ENCODE data around the gene LIPC. TPM values are rescaled to one million over a fixed set of nuclear protein-coding genes. Genes with fewer than 3 reads are reported as not detected.

Gene LIPC
- polyA plus RNA-seq, 1 donor, result 0.49 TPM

- no peak for DNase-seq (ENCODE audit: low read depth)
Observed at GRCh38 chr15:58475573-58476524, 44.1 kb downstream of the LIPC start.

- DNase-seq (ENCODE audit: low read depth), result no peak
Observed at GRCh38 chr15:58476525-58477162, 44.9 kb downstream of the LIPC start.

- DNase-seq (ENCODE audit: low read depth), result no peak
Observed at GRCh38 chr15:58477170-58477569, 45.4 kb downstream of the LIPC start.

GRCh38 chr15:58478035-58478434, 46.2 kb downstream of the LIPC start:
- DNase-seq (ENCODE audit: low read depth), result no peak

- DNase-seq (ENCODE audit: low read depth), result no peak
Observed at GRCh38 chr15:58478579-58478978, 46.8 kb downstream of the LIPC start.

- no peak for DNase-seq (ENCODE audit: low read depth)
Observed at GRCh38 chr15:58479941-58480340, 48.1 kb downstream of the LIPC start.

GRCh38 chr15:58483376-58483775, 51.6 kb downstream of the LIPC start:
- no peak for DNase-seq (ENCODE audit: low read depth)

GRCh38 chr15:58484791-58485600, 53.2 kb downstream of the LIPC start:
- DNase-seq (ENCODE audit: low read depth), result no peak

- no peak for DNase-seq (ENCODE audit: low read depth)
Observed at GRCh38 chr15:58486062-58486461, 54.3 kb downstream of the LIPC start.

- DNase-seq (ENCODE audit: low read depth), result no peak
Observed at GRCh38 chr15:58486564-58486963, 54.8 kb downstream of the LIPC start.

- DNase-seq (ENCODE audit: low read depth), result no peak
Observed at GRCh38 chr15:58487041-58487723, 55.4 kb downstream of the LIPC start.

- no peak for DNase-seq (ENCODE audit: low read depth)
Observed at GRCh38 chr15:58487724-58488120, 55.9 kb downstream of the LIPC start.

- DNase-seq (ENCODE audit: low read depth), result no peak
Observed at GRCh38 chr15:58489289-58490085, 57.7 kb downstream of the LIPC start.

- DNase-seq (ENCODE audit: low read depth), result no peak
Observed at GRCh38 chr15:58490086-58490887, 58.5 kb downstream of the LIPC start.

GRCh38 chr15:58490888-58491473, 59.2 kb downstream of the LIPC start:
- no peak for DNase-seq (ENCODE audit: low read depth)

GRCh38 chr15:58491499-58492202, 59.9 kb downstream of the LIPC start:
- no peak for DNase-seq (ENCODE audit: low read depth)

GRCh38 chr15:58492661-58493397, 61.0 kb downstream of the LIPC start:
- DNase-seq (ENCODE audit: low read depth), result no peak

- DNase-seq (ENCODE audit: low read depth), result no peak
Observed at GRCh38 chr15:58494567-58494966, 62.8 kb downstream of the LIPC start.

Measured in forelimb muscle (tissue), 1 donor.